Upper lobe of right lung (tissue), 1 donor: ENCODE measurements around the gene CRIP1. TPM values are rescaled to one million over a fixed set of nuclear protein-coding genes. Genes with fewer than 3 reads are reported as not detected.

Experiments
- ATAC-seq: fragments of 200-7000 bp; cut with Tn5 transposase; one replicate; pipeline ENCODE4 v1.9.1; 2020; ENCODE audit warnings: mild to moderate bottlenecking, moderate library complexity
- DNase-seq: peaks from one replicate; pipeline ENCODE4 v3.0.0-alpha.2; 2020
- H3K27ac ChIP-seq: fragments of 200-600 bp; one replicate; pipeline ENCODE4 v1.8.0; 2022
- H3K27me3 ChIP-seq: fragments of 200-600 bp; one replicate; pipeline ENCODE4 v1.8.0; 2022; ENCODE audit warnings: mild to moderate bottlenecking
- H3K36me3 ChIP-seq: fragments of 200-600 bp; one replicate; pipeline ENCODE4 v1.8.0; 2022
- H3K4me1 ChIP-seq: fragments of 200-600 bp; one replicate; pipeline ENCODE4 v1.8.0; 2022
- H3K4me3 ChIP-seq: fragments of 200-600 bp; one replicate; pipeline ENCODE4 v1.8.0; 2022; ENCODE audit warnings: mild to moderate bottlenecking
- H3K9me3 ChIP-seq: fragments of 200-600 bp; one replicate; pipeline ENCODE4 v1.8.0; 2022
- CTCF ChIP-seq: fragments of 200-600 bp; IDR thresholded peaks from one replicate; pipeline ENCODE4 v1.8.0; 2022; ENCODE audit warnings: antibody characterized with exemption
- intact Hi-C: fragments of 100-400 bp; cut with DNase I; formaldehyde crosslinking; loops from one replicate; pipeline ENCODE4 v1.11.0; 2022
- total RNA-seq: library from RNA; stranded (reverse); fragmentation: NEBNext Ultra II Directional; extraction: Animal tissue kit (Norgen Biotek cat#: 25700); gene quantifications from one replicate; pipeline ENCODE4 v1.2.1, GENCODE V29; 2021
- donor health status: DM: no; HTN: yes; CAD: no; lungs with severe emphysema.

CRIP1 gene
- total RNA-seq, 1 donor from 2014 or later = 96.2 TPM

GRCh38 chr14:105493921-105494605, 7.4 kb downstream of the CRIP1 start:
- intact Hi-C loops = loop anchor here (10.0 kb wide), 1 partner anchor 99 kb away; the partner anchor contains the start of gene TEX22
- Histone ChIP-seq H3K27ac (no peak overlapping the region), H3K4me1 (no peaks in the 10 kb centered on the region), H3K27me3 (no peaks in the 10 kb centered on the region), H3K4me3 (no peak overlapping the region), H3K36me3 (no peaks in the 10 kb centered on the region), H3K9me3 (no peaks in the 10 kb centered on the region)
- no peak for ATAC-seq
- peak; percentile 57 for DNase-seq
- no peak for TF ChIP-seq CTCF

GRCh38 chr14:105494606-105494929, 7.9 kb downstream of the CRIP1 start:
- H3K27me3 ChIP-seq = no peaks in the 10 kb centered on the region
- no peaks in the 10 kb centered on the region for H3K36me3 ChIP-seq
- ATAC-seq (no peak), DNase-seq (no peak)
- no peak overlapping the region for H3K27ac ChIP-seq
- no peaks in the 10 kb centered on the region for H3K4me1 ChIP-seq
- intact Hi-C loops = loop anchor here (10.0 kb wide), 1 partner anchor 100 kb away; the partner anchor contains the start of gene TEX22
- H3K9me3 ChIP-seq = no peaks in the 10 kb centered on the region
- H3K4me3 ChIP-seq = no peak overlapping the region
- TF ChIP-seq CTCF = no peak

GRCh38 chr14:105495101-105495989, 8.7 kb downstream of the CRIP1 start:
- Histone ChIP-seq H3K9me3 (no peaks in the 10 kb centered on the region), H3K36me3 (no peaks in the 10 kb centered on the region), H3K27ac (no peak overlapping the region), H3K4me1 (no peaks in the 10 kb centered on the region), H3K4me3 (no peak overlapping the region), H3K27me3 (no peaks in the 10 kb centered on the region)
- peak; percentile 66 for DNase-seq
- no peak for TF ChIP-seq CTCF
- ATAC-seq = no peak
- intact Hi-C loops = loop anchor here (10.0 kb wide), 1 partner anchor 101 kb away; the partner anchor contains the start of gene TEX22

GRCh38 chr14:105495990-105496830, 9.5 kb downstream of the CRIP1 start:
- H3K27ac ChIP-seq = no peak overlapping the region
- intact Hi-C loops = loop anchor here (10.0 kb wide), 1 partner anchor 101 kb away; the partner anchor contains the start of gene TEX22
- TF ChIP-seq CTCF = no peak
- H3K4me1 ChIP-seq = no peaks in the 10 kb centered on the region
- ATAC-seq = no peak
- H3K27me3 ChIP-seq = no peaks in the 10 kb centered on the region
- H3K9me3 ChIP-seq = no peaks in the 10 kb centered on the region
- H3K36me3 ChIP-seq = no peaks in the 10 kb centered on the region
- DNase-seq = peak; percentile 62
- H3K4me3 ChIP-seq = no peak overlapping the region

- H3K9me3 ChIP-seq = no peaks in the 10 kb centered on the region
- ATAC-seq (no peak), DNase-seq (peak; percentile 65)
- H3K27me3 ChIP-seq = no peaks in the 10 kb centered on the region
- no peak for TF ChIP-seq CTCF
- no peaks in the 10 kb centered on the region for H3K4me1 ChIP-seq
- H3K36me3 ChIP-seq = no peaks in the 10 kb centered on the region
- no peak overlapping the region for H3K27ac ChIP-seq
- intact Hi-C loops = loop anchor here (10.0 kb wide), 1 partner anchor 102 kb away; the partner anchor contains the start of gene TEX22
- H3K4me3 ChIP-seq = no peak overlapping the region
Measured at GRCh38 chr14:105496831-105497591, 10.3 kb downstream of the CRIP1 start.
